Amniotic stem cell (primary cell): Measurements from ENCODE around the gene SMIM27.

Experiments
- DNase-seq: peaks from one replicate; lab custom pipeline; 2025; lab: John Stamatoyannopoulos, UW

The SMIM27 gene

DNA sequence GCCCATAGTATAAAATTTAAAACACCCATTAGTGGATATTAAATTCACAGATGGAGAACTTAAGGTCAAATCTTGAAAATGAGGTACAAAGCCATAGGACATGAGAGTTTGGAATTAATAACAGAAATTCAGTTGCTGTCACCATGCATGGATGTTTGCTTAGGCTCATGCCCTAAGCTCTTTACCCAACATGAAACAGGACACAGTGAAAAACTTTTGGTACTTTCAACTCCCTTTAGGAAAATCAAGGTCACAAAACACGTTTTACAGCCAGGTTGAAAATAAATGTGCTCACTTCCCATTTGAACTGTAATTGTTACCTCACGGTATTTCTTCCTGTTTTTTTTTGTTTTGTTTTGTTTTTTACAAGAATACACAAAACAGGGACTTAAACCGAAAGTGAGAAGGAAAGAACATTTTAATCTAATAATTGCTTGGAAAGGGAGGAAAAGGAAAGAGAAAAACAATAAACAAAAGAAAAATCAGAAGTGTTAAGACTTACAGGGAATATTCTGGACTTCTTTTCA is 6.3 kb downstream of the SMIM27 start:
- no peak for DNase-seq

DNA sequence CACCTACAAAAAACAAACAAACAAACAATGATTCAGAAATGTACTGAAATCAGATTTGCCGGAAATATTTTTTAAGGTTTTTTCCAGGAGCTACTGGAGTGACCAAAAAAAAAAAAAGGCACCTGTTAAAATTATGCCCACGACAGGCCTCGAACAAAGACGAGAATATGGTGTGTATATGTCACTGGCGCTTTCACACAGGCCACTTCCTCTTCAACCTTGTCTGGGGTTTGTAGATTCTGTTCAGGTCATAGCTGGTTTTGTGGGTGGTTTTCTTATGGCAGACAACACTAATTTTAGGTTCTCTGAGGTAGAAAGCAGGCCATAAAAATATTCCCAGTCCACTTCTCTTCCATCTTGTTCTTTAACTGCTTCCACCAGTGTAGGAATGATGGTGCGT is 13.8 kb downstream of the SMIM27 start:
- DNase-seq = no peak

DNA sequence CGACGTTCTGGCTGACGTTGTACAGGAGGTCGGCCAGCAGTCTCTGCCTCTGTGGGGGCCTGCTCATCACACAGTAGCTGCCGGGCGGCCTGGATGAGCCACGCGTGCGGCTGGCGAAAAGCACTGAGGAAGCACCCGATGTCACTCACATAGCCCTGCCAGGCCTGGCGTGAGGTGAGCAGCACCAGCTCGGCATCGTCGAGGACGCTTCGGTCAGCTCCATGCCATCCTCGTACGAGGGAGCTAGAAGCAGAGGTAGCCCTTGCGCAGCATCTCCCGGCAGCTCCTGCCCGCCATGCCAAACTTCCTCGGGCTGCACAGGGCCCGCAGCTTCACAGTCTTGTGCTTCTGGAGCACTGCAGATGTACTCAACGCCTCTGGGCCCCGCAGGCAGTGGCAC is 14.6 kb downstream of the SMIM27 start:
- no peak for DNase-seq

DNA sequence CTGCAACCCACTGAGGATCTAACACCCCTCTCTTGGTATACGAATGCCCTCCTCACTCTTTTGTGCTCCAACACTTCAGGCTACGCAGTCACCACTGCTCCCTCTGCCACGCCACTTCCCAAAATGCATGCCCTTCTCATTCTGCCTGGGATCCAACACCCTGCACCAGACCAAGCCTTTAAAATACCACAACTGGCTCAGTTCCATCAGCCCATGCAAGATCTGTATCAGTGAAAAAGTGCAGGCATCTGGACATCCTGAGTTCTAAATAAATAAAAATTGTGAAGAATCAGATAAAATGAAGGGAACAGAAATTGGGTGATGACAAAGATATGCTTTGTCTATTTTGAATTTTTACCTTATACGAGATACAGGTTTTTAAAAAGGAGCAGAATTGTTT is 18.1 kb downstream of the SMIM27 start:
- DNase-seq = no peak

DNA sequence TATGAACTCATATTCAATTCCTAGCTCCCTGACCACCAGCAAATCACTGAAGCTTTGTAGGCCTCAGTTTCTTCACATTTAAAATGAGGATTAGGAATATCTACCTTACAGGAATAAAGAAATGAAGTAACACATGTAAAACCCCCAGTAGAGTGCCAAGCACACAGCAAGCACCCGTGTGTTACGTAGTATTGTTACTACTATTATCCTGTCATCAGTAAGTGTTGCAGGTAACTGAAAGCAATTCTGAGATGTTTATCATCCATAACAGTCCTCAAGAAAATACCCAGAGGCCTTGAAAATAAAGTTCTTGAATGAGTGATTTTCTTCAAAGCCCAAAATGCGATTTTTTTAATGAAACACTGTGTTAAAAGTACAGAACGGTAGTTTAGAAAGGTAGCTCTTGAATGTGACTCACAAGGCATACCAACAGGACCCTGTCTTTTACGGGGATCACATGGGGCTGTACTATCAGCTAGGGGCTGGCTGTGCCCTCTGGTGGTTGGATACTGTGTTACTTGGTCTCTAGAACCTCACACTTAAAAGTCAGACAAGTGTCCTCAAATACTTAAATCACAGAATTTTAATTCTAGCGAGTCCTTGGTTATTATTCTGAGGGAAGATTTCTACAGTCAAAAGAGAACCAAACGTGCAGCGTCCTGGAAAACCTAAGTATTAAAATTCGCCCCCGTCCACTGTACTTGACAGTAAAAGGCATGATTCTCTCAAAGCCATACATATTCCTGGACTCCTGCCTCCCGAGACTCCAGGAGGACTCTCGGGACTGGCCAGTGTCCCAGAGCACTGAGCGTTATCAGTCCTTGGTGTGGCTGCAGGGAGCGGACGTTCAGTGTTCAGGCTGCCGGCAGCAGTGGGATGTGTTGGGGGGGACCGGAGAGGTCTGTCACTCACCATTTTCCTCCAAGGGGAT is 20.1 kb downstream of the SMIM27 start:
- DNase-seq = peak; percentile 65

DNA sequence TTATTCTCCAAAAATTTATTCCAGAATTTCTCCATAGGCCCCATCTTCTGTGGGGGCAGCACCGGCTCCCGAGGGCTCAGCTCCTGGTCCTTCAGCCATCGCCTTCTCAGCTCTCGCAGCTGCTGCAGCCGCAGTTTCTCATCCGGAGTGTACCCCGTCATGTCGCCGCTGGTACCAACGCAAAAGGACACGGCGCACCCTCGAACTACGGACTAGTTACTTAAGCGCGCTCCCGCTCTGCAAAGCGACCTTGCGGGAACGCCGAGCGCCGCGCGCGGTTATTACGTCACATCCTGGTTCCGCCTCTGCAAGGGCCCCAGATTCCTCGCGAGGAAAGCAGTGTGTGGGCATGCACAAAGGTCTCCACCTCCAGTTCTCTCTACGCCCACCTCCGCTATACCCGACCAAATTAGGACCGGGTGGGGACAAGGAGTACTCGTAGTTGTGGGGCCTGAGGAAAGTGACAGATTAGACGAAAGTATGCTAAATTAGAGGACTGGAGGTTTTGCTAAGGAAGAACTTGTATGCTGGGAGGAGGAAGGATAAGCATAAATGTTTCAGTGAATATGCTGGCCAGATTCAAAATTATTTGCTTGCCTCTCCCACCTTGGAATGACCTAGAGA is 20.9 kb downstream of the SMIM27 start, which contains the start of gene NDUFB6:
TSS of gene NDUFB6 (minus strand) at position 260 of the 624 bp plus-strand sequence. CDS start at position 161, 99 bp downstream.
- peak; percentile 84 for DNase-seq

DNA sequence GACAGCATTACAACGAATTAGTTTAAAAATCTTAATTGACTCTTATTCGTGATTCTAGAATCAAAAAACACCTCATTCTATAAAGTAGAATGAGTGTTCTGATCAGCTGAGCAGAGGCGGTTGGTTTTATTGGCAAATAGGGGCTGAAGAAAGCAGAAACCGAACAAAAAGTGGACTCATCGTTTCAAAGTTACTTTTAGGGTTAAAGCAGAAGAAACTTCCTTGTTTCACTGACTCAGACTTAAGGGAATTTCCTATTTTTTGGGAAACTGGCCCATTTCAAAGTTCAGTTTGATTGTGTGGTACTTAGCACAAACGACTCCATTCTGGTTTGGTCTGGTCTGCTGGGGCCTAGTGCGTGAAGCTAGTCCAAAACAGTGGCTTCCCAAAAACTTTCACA is 21.7 kb downstream of the SMIM27 start:
- DNase-seq = no peak

DNA sequence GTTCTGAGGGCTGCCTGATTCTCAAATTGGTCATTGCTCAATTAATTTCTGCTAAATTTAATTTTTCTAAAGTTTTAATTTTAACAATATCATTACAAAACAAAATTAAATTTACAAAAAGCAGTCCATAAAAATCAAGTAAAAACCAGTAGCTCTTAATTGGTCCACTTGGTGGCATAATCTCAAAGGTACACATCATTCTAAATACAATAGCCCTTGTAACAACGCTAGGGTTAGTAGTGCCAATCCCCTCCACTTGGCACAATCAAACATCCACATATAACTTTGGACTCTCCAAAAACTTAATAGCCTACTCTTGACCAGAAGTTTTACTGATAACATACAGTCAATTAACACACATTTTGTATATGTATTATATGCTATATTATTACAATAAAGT is 22.7 kb downstream of the SMIM27 start:
- DNase-seq = no peak

DNA sequence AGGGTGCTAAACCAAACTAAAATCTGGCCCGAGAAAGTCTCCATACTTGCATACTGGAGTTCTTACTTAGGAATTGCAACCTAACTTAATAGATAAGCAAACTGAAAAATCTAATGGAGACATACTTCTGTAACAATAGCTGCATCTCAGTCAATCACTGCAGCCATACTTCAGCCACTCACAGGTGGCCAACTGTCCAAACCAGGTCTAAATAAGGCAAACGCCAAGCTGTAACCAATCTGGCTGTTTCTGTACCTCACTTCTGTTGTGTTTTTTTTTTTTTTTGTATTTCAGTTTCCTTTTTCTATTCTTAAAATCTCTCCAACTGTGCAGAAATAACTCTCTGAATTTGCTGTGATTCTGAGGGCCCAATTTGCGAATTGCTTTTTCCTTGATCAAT is 25.2 kb downstream of the SMIM27 start:
- DNase-seq = no peak

DNA sequence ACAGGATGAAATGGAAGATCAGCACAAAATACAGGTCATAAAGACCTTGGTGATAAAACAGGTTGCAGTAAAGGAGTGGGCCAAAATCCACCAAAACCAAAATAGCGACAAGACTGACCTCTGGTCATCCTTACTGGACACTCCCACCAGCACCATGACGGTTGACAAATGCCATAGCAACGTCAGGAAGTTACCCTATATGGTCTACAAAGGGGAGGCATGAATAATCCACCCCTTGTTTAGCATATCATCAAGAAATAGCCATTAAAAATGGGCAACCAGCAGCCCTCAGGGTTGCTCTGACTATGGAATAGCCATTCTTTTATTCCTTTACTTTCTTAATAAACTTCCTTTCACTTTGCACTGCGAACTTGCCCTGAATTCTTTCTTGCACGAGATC is 26.8 kb downstream of the SMIM27 start:
- no peak for DNase-seq

DNA sequence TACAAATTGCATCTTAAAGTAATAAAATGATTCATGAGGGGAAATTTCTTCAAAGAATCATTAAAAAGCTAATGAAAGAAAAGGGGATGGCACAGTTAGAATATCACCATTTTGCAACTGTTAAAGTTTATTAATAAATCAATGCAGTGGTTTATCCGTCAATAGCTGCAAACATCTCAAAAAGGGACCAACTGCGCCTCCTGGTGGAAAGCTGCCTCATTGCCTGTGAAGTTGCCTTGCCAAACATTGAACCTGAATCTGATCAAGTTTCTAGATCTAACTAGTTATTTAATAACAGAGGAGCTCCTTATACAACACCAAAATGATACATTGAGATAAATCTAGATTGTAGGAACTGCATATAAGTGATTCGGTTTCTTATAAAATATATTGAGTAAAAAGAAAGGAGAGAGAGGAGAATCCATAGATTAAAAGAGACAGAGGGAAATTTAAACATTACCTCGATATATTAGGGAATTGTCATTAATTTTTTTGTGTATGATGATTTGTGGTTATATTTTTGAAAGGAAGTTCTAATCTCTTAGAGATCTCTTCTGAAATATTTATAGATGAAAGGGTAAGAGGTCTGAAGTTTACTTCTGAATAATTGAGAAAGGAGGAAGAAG is 27.7 kb downstream of the SMIM27 start:
- peak; percentile 29 for DNase-seq

DNA sequence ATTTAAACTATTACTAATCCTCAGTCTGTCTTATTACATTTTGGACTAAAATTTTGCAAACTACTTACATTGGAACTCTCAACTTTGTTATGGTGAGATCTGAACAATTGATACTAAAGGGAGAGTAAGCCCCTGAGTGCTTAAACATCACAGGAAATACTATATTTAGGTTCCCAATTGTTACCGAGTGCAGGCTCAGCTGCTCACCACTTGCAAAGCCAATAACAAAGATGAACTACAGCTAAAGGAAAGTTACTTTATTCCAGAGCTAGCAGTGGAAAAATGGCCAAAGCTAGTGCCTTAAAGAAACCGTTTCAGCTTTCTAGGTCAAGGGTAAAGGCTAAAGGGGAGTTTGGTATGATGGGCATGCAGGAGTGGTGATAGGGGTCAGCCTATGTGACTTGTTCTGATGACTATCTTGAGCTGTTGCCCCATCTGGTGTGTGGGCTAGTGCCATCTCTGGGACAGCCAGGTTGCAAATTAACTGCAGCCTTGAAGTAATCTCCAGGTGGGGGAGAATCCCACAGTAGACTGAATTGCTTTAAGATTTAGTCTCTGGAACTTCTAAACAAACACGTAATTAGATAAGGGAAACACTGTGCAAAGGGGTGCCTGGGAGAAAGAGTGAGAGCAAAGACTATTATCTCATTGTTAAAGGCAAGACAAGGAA is 28.6 kb downstream of the SMIM27 start:
- no peak for DNase-seq

DNA sequence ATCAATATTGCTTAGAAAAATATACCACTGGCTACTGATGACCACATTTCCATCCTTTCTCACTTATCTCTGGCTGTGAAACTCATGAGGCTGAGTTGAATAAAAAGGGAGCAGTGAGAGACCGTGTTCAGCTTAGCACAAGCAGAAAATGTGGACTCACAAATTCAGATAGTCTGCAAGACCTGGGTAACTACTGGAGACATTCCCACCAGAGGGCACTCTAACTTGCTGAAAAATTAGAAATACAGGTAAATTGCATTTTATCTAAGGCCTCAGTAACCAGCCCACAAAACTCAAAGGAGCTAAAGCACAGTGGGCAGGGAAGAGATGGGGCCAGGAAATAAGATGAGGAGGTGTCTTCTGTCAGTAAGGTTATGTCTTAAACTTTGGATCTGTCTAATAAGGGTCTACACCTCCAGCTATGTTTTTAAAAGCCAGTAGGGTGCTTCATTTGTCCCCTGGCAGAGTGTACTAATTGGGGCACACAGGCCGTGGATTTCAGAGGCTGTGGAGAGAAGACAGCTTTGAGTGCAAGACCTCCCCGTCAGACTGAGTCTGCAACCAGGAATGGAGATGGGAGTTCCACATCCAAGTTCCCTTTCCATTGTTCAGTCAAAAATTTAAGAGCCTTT is 29.5 kb downstream of the SMIM27 start:
- peak; percentile 17 for DNase-seq

DNA sequence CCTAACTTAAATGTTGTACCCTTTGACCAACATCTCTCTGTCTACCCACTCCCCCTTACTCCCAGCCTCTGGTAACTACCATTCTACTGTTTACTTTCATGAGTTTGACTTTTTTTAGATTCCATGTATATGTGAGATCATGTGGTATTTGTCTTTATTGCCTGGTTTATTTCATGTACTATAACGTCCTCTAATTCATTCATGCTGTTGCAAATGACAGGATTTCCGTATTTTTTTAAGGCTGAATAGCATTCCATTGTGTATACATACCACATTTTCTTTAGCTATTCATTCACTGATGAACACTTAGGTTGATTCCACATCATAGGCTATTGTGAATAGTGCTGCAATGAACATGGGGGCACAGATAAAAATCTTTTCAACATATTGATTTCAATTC is 32.7 kb downstream of the SMIM27 start:
- no peak for DNase-seq

DNA sequence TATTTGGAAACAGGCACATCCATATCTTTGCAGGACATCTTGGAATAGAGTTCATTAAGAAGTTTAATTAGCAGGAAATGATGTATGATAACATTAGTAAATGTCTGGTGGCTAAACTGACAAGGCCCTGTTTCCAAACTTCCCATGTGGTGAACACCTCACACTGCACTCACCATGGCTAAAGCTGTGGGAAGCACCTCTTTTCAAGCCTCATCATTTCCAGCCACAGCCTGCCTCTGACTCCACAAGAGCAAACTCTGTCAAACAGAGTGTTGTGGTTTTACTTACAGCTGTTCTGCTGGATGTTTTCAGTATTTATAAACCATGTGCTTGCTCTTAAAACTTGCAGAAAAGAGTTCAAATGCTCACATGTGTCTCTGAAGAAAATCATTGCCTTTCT is 35.8 kb downstream of the SMIM27 start:
- DNase-seq = no peak

DNA sequence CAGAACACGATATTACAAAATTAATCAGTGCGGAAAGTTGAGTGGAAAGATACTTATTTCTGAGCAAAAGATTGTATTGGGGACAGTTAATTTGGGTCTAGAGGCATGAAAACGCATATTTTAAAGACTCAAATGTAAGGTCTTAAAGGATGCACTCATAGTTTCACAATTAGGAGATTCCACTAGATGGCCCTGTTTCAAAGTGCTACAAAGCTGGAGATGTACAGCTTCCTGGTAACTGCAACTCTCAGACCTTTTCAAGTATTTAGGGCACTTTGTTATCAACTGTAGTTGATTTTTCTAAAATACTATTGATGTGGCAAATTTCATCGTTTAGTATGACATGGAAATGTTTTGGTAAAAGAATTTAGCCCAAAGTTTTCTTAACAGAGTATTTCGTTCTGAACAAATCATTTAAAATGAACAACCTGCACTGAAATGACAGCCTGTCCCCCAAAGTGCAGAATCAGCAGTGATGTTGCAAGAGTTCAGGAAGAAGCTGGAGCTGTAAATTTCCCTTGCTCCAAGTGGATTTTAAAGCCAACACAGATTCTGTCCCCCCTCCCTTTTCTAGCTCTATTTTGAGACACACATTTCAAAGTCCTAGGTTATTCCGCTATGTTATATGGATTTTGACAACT is 37.1 kb downstream of the SMIM27 start:
- DNase-seq = no peak

DNA sequence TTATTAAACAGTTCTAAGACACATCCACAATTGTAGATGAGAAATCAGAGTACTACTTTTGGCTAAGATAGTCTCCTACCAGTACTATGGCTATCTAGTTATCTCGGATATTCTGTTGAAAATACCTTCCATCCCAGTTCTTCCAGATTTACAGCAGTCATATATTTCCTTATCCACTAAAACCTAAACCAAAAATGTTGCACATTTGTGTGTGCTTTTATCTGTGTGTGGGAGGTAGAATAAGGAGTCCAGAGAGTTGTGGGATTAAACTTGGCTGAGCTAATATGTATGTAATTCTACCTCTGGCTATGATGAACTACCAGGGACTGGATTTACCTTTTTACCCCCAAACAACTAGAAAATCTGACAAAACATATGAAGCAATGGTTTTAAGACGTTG is 38.3 kb downstream of the SMIM27 start:
- DNase-seq = no peak

DNA sequence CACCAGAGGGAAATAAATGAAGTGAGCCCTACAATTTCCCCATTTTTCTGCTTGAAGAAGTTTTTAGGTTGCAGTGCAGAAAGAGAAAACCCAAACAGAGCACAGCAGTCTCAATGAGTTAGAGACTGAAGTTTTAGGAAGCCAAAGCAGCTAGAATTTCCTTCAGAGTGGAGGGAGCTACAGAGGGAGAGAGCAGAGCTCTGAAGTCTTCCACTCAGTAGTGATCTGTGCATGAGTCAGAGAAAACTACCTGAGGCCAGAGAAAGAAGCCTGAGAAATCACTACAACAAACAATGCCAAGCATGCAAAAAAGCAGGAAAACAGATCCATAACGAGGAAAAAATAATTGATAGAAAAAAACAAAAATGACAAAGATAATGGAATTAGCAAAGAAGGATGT is 38.8 kb downstream of the SMIM27 start:
- no peak for DNase-seq

DNA sequence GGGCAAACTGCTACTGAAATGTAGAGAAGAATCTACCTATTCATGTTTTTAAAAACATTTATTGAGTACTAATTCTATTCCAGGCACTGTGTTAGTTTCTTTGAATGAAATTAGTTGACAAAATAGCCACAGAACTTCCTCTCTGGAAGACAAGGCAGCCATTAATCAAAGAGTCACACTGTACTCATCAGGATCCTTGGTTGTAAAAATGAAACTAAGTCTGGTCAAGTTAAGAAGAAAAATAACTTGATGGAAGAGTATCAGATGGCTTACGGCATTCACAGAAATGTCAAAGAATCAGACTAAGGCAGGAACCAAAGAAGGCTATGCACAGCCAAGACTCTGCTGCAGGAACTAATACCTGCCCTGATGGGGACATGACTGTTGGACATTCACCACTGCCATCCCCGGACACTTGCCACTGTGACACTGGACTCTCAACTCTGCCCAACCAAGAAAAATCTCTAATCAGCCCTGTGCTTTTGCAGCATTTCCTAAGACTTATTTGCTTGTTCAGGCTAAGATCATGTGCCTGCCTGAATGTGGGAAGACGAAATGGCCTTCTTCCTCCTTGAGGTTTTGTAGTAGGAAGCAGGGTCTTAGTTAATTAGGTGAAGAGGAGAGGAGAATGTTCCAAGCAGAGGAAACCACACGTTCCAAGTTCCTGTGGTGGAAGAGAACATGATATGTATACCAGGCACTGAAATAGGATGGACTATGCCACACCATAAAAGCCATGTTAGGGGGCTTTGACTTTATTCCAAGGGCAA is 44.2 kb downstream of the SMIM27 start:
- DNase-seq = no peak

DNA sequence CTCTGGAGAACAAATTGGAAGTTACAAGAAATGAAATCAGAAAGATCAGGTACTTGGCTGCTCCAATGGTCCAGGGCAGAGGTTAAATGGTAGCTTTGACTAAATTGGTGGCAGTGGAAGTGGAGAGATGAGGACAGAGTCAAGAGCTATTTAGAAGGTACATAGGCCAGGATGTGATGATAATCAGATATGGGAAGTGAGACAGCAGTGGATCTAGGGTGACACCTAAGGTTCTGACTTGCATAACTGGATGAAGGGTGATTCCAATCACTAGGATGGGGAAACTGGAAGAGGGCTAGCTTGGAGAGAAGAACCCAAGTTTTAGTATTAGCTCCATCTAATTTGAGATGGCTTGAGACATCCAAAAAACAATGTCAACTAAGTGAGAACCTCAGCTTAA is 44.8 kb downstream of the SMIM27 start:
- DNase-seq = no peak
